AG04449 (cell line): Measurements from ENCODE around the gene PADI2.

Experiments
- CTCF ChIA-PET: fragments of 350-600 bp; formaldehyde crosslinking; extraction: SDS; loops from one replicate; lab custom pipeline; 2021; ENCODE audit warnings: antibody characterized with exemption; lab: Yijun Ruan, JAX
- POLR2A ChIA-PET: fragments of 400-600, 350-600 bp; formaldehyde crosslinking; extraction: SDS; loops from one replicate; lab custom pipeline; 2020; ENCODE audit warnings: antibody characterized with exemption, inconsistent platforms; lab: Yijun Ruan, JAX
- DNase-seq: peaks from one replicate; pipeline ENCODE4 v3.0.0-alpha.2; 2010; ENCODE audit warnings: low read depth, low spot score
- H3K4me3 ChIP-seq: 2 replicates; pipeline ENCODE4 v1.5.1; 2011; ENCODE audit warnings: low read depth, mild to moderate bottlenecking, control low read depth, low read length
- TF ChIP-seq, protein P1 (sequence below): IDR thresholded peaks from one replicate; pipeline ENCODE4 v1.5.1; 2011; ENCODE audit warnings: mild to moderate bottlenecking, moderate library complexity, low read length, control low read depth, inconsistent platforms; ENCODE audit not compliant: insufficient read depth; ENCODE audit errors: missing control alignments

The PADI2 gene

DNA sequence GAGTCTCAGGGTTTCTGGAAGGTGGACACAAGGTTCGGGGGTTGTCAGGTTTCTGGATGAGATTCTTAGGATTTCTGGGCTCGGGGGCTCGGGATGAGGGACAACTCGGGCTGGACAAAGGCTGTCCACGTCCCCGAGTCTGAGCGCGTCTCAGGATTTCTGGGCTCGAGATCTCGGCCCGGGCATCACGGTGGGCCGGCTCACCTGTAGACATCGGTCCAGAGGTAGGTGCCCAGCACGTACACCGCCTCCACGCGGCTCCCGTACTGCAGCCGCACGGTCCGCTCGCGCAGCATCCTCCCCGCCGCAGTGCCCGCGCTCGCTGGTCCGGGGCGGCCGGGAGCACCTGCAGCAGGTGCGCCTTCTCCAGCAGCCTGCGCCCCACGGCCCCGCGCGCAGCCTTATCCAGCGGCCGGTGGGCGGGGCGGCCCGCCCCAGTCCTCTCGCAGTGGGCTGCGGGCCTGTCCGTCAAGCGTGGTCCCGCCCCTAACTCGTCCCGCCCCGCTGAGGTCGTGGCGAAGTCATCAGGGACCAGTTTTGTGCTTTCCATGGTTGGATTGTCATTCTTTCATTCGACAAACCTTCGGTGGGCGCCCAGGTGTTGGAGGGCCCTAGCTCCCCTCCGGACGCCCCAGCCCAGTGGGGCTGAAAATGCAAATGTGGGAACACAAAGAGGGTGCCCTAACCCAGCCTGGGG is at the start of gene PADI2:
PADI2 (minus strand) TSS at position 376 of the 697 bp plus-strand sequence; CDS start at position 296, 80 bp downstream.
- POLR2A ChIA-PET: no interaction called here
- CTCF ChIA-PET: interaction anchor here (1.0 to 13.4 kb wide), 7 partner anchors 8 to 280 kb away, joined by 3 to 669 read pairs (median 3); no protein-coding TSS in a partner anchor
- no peak for DNase-seq
- TF ChIP-seq, protein P1, sequence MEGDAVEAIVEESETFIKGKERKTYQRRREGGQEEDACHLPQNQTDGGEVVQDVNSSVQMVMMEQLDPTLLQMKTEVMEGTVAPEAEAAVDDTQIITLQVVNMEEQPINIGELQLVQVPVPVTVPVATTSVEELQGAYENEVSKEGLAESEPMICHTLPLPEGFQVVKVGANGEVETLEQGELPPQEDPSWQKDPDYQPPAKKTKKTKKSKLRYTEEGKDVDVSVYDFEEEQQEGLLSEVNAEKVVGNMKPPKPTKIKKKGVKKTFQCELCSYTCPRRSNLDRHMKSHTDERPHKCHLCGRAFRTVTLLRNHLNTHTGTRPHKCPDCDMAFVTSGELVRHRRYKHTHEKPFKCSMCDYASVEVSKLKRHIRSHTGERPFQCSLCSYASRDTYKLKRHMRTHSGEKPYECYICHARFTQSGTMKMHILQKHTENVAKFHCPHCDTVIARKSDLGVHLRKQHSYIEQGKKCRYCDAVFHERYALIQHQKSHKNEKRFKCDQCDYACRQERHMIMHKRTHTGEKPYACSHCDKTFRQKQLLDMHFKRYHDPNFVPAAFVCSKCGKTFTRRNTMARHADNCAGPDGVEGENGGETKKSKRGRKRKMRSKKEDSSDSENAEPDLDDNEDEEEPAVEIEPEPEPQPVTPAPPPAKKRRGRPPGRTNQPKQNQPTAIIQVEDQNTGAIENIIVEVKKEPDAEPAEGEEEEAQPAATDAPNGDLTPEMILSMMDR: no peak
- peak within 1 kb of the TSS; percentile 47 for H3K4me3 ChIP-seq

DNA sequence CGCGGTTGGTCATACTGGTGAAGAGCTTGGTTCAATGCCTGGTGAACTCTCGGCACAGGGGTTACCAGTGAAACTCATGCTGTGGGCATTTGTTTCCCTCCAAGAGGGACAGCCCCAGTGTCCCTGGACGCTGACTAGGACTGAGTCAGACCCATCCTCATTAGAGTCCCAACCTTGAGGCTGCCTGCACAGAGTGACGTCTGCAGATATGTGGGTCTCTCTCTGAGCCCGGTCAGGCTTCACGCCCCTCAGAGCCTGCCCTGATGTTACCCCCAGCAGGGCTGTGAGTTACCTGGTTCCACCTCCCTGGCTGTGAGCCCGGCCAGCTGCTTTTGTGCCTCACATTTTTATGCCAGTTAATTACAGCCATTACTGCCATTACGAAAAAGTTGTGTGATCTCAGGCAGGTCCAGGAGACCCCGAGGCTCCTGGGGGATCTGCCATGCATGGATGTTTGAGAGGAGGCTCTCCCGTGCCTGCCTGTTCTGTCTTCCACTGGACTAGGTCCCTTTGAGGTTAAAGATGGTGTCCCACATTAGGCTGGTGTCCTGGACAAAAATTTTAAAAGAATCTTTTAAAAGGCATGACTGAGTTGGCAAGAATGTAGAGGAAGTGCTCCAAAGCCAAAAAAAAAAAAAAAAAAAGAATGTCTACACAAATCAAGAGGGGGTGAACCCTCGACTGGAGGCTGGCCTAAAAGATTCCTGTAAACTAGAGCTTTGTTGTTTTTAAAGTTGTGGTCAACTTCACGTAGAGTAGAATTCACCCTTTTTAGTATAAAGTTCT is 49.0 kb upstream of the PADI2 start:
- ChIA-PET CTCF (interaction anchor here (0.9 to 2.2 kb wide), 13 partner anchors 14 to 106 kb away, joined by 3 to 10 read pairs (median 4); no protein-coding TSS in a partner anchor), POLR2A (interaction anchor here (0.8 to 3.5 kb wide), 5 partner anchors 22 to 65 kb away, joined by 4 to 30 read pairs (median 16); no protein-coding TSS in a partner anchor)
- no peak overlapping the region for H3K4me3 ChIP-seq

DNA sequence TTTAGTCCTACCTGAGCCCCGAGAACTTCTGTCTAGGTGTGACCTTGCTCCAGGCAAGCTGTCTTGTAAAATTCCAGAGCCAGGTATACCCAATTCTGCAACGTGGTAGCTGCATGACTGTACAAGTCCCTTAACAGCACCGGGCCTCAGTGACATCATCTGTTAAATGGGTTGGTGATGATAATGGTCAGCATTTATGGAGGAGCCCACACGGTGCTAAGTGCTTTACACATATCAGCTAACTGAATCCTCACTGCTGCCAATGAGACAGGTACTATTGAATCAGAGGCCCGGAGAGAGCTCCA is 48.5 kb upstream of the PADI2 start:
- no peak for DNase-seq
- ChIA-PET CTCF (interaction anchor here (1.1 to 2.2 kb wide), 9 partner anchors 10 to 106 kb away, joined by 3 to 10 read pairs (median 4); no protein-coding TSS in a partner anchor), POLR2A (interaction anchor here (0.9 to 3.5 kb wide), 4 partner anchors 23 to 65 kb away, joined by 4 to 30 read pairs (median 16); no protein-coding TSS in a partner anchor)
- H3K4me3 ChIP-seq: no peak overlapping the region
- TF ChIP-seq, protein P1: no peak

More for the DNA sequence above, 49.0 kb upstream of the PADI2 start:
- TF ChIP-seq, protein P1: no peak
- peak; percentile 89 for DNase-seq

DNA sequence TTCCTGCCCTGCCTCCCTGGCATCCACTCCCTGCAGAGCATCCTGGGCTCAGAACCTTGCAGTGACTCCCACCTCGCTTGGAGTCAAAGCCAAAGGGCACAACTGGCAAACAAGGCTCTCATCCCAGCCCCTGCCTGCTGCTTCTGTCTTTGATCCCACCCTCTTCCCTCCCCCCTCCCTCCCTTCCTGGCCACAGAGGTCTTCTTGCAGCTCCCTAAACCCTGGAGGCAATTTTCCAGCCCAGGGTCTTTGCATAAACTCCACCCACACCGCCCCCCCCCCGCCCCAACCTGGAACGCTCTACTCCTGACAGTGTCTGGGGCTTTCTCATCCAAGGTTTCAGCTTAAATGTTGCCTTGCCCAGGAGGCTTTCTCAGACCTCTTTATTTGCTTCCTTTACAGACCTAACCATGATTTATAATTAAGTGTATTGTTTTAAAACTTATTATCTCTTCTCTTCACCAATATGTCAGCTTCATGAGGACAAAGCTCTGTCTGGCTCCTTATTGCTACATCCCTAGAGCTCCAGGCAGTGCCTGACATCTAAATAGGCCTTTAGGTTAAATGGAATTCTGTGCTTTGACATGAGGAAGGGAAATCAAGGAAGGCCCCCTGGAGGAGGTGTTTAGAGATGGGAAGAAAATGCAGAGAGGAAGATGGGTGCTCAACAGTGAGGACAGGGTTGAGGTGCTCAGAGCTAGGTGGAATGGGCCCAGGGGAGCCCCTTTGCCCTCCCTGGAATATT is 48.0 kb upstream of the PADI2 start:
- CTCF ChIA-PET: interaction anchor here (1.1 to 2.2 kb wide), 6 partner anchors 10 to 107 kb away, joined by 3 to 10 read pairs (median 8); no protein-coding TSS in a partner anchor
- DNase-seq: no peak
- no peak overlapping the region for H3K4me3 ChIP-seq
- TF ChIP-seq, protein P1: no peak
- POLR2A ChIA-PET: interaction anchor here (0.9 to 3.5 kb wide), 5 partner anchors 23 to 66 kb away, joined by 3 to 30 read pairs (median 16); no protein-coding TSS in a partner anchor

DNA sequence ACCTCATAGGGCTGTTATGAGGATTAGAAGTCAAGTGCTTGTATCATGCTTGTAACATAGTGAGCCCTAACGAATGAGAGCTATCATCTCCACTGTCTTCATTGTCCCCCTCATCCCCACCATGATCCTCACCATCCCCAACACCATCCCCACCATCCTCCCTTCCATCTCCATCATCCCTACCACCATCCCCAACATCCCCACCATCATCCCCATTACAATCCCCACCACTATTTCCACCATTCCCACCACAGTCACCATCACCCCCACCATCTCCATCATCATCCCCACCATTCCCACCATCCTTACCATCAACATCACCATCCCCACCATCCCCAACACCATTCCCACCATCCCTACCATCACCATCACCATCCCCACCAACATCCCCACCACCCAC is 46.6 kb upstream of the PADI2 start:
- H3K4me3 ChIP-seq: no peak overlapping the region
- no peak for DNase-seq
- ChIA-PET POLR2A (no interaction called here), CTCF (no interaction called here)
- TF ChIP-seq, protein P1: no peak
